Prostate gland (tissue), 2 donors: Measurements from ENCODE around the gene APBA2. TPM values are rescaled to one million over a fixed set of nuclear protein-coding genes. Genes with fewer than 3 reads are reported as not detected.
A peak's percentile ranks its signal among the peaks of the same experiment; 100 is the strongest.

Experiments used
- DNase-seq: peaks from one replicate; pipeline ENCODE4 v3.0.0-alpha.2; 2019; ENCODE audit warnings: low spot score
- H3K27ac ChIP-seq, 2 donors: fragments of 200-600 bp; sonication (generic); 2 replicates each; pipeline ENCODE4 v1.5.1; 2017 to 2019
- H3K27me3 ChIP-seq: fragments of 200-600 bp; sonication (generic); replicated peaks from 2 replicates; pipeline ENCODE4 v1.5.1; 2019; ENCODE audit not compliant: insufficient read depth
- H3K36me3 ChIP-seq, 2 donors: fragments of 200-600 bp; sonication (generic); 1 replicate in 1 of 2; 2 replicates in 1 of 2; pipeline versions ENCODE4 v1.5.1 to v1.8.1; 2017 to 2019
- H3K4me1 ChIP-seq: fragments of 200-600 bp; sonication (generic); replicated peaks from 2 replicates; pipeline ENCODE4 v1.5.1; 2019
- H3K4me3 ChIP-seq, 2 donors: fragments of 200-600 bp; sonication (generic); 2 replicates each; pipeline ENCODE4 v1.5.1; 2017 to 2019
- H3K9me3 ChIP-seq: fragments of 200-600 bp; sonication (generic); 2 replicates; pipeline ENCODE4 v1.5.1; 2017
- POLR2A ChIP-seq: fragments of 450-650 bp; IDR thresholded peaks from one replicate; pipeline ENCODE4 v1.6.1; 2016; ENCODE audit warnings: antibody characterized with exemption, mild to moderate bottlenecking
- POLR2AphosphoS5 ChIP-seq: sonication (generic); formaldehyde crosslinking; IDR thresholded peaks from one replicate; pipeline ENCODE4 v1.6.1; 2017; ENCODE audit warnings: antibody characterized with exemption
- WGBS: methylation state at CpG from one replicate; pipeline ENCODE4 v1.1.5; 2018; 5-methylcytosine and 5-hydroxymethylcytosine counted together
- intact Hi-C: fragments of 100-400 bp; cut with DNase I; formaldehyde crosslinking; loops from one replicate; pipeline ENCODE4 v1.14.2; 2022
- total RNA-seq, 2 donors: library from RNA; depleted of rRNA; stranded (reverse); fragments of >200 nt; gene quantifications; one replicate each; pipeline ENCODE4 v1.1.0, GENCODE V29; 2016
- TF ChIP-seq, protein P1 (sequence below), 4 experiments: fragments of 200-600 bp in 2 of 4; fragments of 450-650 bp in 2 of 4; sonication (generic) in 2 of 4; IDR thresholded peaks; 1 replicate in 3 of 4; 2 replicates in 1 of 4; pipeline ENCODE4 v1.5.1; 2016 to 2019; ENCODE audit warnings: antibody characterized with exemption in 4 of 4, mild to moderate bottlenecking in 2 of 4, moderate library complexity in 2 of 4

APBA2 gene
- total RNA-seq, 2 donors from 2014 or later, result 2.6 to 25.3 TPM

DNA sequence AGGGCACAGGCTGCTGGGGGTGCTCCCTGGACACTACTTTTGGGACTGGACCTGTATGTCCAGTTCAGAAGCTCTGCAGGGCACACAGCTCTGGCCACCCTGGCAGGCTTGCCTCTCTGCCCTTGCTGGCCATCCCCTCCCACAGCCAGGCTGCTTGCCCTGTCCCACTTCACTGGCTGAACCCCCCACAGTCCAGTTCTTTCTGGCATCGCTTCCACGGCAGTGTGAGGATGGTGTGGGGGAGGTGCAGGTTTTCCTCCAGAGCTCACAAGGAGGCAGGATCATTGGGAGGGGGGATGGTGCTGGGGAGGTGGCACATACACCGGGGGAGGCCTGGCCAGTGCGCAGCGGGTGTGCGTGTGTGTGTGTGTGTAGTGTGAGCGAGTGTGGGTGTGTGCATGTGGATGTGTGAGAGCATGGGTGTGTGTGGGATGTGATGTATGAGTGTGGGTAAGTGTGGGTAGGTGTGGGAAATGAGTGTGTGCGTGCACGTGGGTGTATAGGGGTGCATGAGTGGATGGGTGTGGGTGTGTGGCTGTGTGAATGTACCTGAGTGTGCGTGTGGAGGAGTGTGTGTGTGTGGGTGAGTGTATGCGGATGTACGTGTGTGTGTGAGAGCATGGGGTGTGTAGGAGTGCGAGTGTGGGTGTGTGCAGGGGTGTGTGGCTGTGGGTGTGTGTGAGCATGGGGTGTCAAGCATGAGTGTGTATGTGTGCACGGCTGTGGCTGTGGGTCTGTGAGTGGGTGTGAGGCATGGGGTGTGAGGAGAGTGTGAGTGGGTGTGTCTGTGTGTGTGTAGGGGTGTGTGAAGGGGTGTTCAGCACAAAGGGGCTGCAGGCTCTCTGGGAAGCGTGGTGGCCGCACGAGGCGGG, 228.7 kb downstream of the APBA2 start:
- intact Hi-C loops, result no loop called here
- Histone ChIP-seq H3K4me1 (peaks cover 3% of the 10 kb centered on the region), H3K36me3 (no peaks in the 10 kb centered on the region), H3K27ac (no peak overlapping the region), H3K9me3 (no peaks in the 10 kb centered on the region), H3K4me3 (no peak overlapping the region), H3K27me3 (no peaks in the 10 kb centered on the region)
- DNase-seq, result no peak
- WGBS, result 56% methylated on average over 18 of the region's 18 CpGs
- TF ChIP-seq POLR2AphosphoS5, result no peak

DNA sequence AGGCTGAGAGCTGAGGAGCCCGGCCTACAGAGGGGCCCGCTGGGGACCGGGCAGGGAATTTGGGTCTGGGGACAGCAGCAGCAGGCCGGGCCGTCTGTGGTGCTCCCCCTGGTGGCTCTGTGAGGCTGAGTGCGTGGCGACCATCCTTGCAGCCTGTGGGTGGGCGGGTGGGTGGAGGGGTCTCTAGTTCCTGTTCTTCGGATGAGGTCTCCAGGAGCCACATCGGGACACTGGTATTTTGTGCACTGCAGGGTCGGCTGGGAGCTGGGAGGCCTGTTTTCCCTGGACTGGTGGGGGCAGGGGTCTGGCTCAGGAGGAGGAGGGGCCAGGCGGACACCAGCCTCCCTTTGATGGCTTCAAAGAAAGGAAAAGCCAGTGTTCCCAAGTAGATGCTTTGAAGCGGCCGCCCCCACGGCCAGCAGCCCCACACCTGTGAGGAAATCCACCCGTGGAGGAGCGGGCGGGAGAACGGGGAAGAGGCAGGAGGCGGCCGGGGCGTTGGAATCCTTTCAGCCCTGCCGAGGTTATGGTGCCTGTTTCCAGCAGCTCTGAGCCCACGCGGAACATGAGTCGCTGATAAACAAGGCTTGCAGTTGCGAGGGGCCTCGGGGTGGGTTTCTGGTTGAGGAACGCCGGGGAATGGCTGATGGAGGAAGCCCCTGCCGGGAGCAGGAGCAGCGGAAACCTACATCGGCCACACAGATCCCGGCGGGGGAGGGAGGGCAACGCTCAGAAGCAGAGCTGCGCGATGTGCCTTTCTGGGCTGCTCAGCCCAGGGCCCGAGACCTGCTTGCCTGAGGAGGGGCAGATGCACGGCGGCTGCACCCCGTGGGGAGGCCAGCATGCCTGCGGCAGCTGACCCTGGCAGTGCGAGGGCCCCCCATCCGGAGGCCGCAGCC, 229.6 kb downstream of the APBA2 start:
- Histone ChIP-seq H3K4me1 (peaks cover 3% of the 10 kb centered on the region), H3K27ac (no peak overlapping the region), H3K4me3 (peak overlapping the region; percentile 8 to 30), H3K36me3 (no peaks in the 10 kb centered on the region), H3K9me3 (no peaks in the 10 kb centered on the region), H3K27me3 (no peaks in the 10 kb centered on the region)
- TF ChIP-seq POLR2A (no peak), POLR2AphosphoS5 (no peak)
- TF ChIP-seq, protein P1, sequence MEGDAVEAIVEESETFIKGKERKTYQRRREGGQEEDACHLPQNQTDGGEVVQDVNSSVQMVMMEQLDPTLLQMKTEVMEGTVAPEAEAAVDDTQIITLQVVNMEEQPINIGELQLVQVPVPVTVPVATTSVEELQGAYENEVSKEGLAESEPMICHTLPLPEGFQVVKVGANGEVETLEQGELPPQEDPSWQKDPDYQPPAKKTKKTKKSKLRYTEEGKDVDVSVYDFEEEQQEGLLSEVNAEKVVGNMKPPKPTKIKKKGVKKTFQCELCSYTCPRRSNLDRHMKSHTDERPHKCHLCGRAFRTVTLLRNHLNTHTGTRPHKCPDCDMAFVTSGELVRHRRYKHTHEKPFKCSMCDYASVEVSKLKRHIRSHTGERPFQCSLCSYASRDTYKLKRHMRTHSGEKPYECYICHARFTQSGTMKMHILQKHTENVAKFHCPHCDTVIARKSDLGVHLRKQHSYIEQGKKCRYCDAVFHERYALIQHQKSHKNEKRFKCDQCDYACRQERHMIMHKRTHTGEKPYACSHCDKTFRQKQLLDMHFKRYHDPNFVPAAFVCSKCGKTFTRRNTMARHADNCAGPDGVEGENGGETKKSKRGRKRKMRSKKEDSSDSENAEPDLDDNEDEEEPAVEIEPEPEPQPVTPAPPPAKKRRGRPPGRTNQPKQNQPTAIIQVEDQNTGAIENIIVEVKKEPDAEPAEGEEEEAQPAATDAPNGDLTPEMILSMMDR (IDR thresholded peaks at IDR 0.05), result no peak
- DNase-seq, result no peak
- WGBS, result 5% methylated on average over 40 of the region's 46 CpGs
- intact Hi-C loops, result no loop called here

DNA sequence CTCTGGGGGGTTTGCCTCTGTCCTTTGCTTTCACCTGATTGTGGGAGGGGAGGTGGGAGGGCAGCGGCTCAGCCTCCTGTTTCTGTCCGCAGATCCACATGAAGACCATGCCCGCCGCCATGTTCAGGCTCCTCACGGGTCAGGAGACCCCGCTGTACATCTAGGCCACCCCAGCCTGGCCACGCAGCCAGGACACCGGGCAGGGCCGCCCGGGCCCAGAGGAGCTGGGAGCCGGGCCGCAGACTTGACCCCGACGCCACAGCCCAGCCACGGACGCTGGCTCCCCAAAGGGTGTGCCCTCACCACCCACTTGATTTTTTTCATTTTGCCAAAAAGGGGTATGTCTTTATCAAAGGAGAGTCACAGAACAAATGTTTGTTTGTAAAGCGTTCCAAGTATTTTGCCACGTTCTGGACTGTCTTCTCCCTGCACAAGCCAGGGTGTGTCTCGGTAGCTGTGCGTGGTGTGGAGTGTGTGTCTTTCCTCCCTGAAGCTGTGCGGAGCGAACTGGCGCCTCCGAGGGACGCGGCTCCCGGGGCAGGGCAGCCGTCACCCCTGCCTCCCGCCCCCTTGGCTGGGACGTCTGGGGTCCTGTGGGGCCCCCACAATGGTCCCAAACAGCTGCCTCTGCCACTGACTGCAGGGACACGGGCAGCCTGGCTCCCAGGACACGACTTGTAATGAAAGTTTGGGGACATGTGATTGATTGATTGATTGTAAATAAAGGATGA, 231.4 kb downstream of the APBA2 start:
- WGBS, result 95% methylated on average over 31 of the region's 32 CpGs
- TF ChIP-seq POLR2A, result no peak
- no peak for TF ChIP-seq POLR2AphosphoS5
- TF ChIP-seq, protein P1 (IDR thresholded peaks at IDR 0.05), result no peak
- no peak overlapping the region for H3K27ac ChIP-seq
- H3K27me3 ChIP-seq, result no peaks in the 10 kb centered on the region
- H3K4me3 ChIP-seq, result no peak overlapping the region
- no peaks in the 10 kb centered on the region for H3K36me3 ChIP-seq
- DNase-seq, result no peak
- no peaks in the 10 kb centered on the region for H3K9me3 ChIP-seq
- H3K4me1 ChIP-seq, result peaks cover 3% of the 10 kb centered on the region
- intact Hi-C loops, result no loop called here

DNA sequence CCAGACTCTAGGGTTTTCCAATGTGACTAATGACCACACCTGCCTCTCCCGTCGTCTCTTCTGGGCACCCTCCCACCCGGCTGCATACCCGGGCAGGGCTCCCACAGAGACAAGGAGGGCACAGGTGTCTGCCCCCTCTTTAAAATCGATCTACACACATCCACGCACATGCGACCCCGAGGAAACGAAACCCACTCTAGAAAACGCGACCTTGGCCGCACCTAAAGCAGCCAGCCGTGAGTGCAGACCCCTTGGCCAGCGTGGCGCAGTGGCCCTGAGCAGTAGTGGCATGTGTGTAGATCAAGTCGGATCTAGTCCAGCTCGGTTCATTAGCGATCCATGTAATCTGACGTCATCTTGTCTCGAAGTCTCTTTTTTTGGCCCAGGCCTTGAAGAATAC, 232.0 kb downstream of the APBA2 start:
- Histone ChIP-seq H3K9me3 (no peaks in the 10 kb centered on the region), H3K4me3 (no peak overlapping the region), H3K36me3 (no peaks in the 10 kb centered on the region), H3K27ac (no peak overlapping the region), H3K4me1 (peaks cover 3% of the 10 kb centered on the region), H3K27me3 (no peaks in the 10 kb centered on the region)
- TF ChIP-seq POLR2A, result no peak
- TF ChIP-seq POLR2AphosphoS5, result no peak
- TF ChIP-seq, protein P1 (IDR thresholded peaks at IDR 0.05), result no peak
- DNase-seq, result no peak
- 91% methylated on average over 20 of the region's 20 CpGs for WGBS
- intact Hi-C loops, result no loop called here

DNA sequence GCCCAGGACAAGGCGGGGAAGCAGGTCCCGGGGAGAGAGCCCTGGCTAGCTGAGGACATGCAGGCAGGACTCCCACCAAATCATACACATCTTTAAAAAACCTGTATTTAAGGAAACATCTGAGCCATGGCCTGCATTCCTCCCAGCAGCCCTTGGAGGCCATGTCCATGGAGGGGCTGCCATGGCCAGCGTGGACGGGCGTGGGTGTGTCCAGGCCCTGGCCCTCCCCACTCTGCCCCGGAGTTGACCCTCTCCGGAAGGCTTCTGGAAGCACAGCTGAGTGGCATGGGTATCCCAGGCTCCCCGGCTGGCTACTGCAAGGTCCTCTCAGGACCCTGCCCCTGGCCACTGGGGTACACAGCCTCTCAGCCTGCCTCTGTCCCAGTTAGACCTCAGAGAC, 234.1 kb downstream of the APBA2 start:
- no peak for DNase-seq
- Histone ChIP-seq H3K36me3 (no peaks in the 10 kb centered on the region), H3K9me3 (no peaks in the 10 kb centered on the region), H3K27me3 (no peaks in the 10 kb centered on the region), H3K4me1 (peaks cover 3% of the 10 kb centered on the region), H3K4me3 (no peak overlapping the region), H3K27ac (no peak overlapping the region)
- intact Hi-C loops, result no loop called here
- TF ChIP-seq, protein P1 (IDR thresholded peaks at IDR 0.05), result no peak
- TF ChIP-seq POLR2AphosphoS5, result no peak
- TF ChIP-seq POLR2A, result no peak
- WGBS, result 57% methylated on average over 8 of the region's 8 CpGs
